ENCODE data around the gene EFHD1. TPM values are rescaled to one million over a fixed set of nuclear protein-coding genes. Genes with fewer than 3 reads are reported as not detected.

The EFHD1 gene
- total RNA-seq, 1 donor from 2014 or later = not detected

- TF ChIP-seq CTCF (IDR thresholded peaks at IDR 0.05) = no peak
- ChIA-PET POLR2A (no interaction called here), CTCF (no interaction called here)
- Mint-ChIP-seq H3K27me3 (no peaks in the 10 kb centered on the region), H3K36me3 (ENCODE audit: low read depth) (peaks cover 11% of the 10 kb centered on the region), H3K27ac (no peak overlapping the region), H3K4me3 (no peak overlapping the region), H3K4me1 (no peaks in the 10 kb centered on the region), H3K9me3 (no peaks in the 10 kb centered on the region)
- intact Hi-C loops (cut with micrococcal nuclease) = no loop called here
- no peak for ATAC-seq (ENCODE audit: low read depth)
- no peak for DNase-seq
Measured at GRCh38 chr2:232588680-232589585, 44.5 kb upstream of the EFHD1 start.

- CTCF ChIA-PET = no interaction called here
- intact Hi-C loops (cut with micrococcal nuclease) = no loop called here
- POLR2A ChIA-PET = no interaction called here
- H3K27me3 Mint-ChIP-seq = no peaks in the 10 kb centered on the region
- no peak overlapping the region for H3K27ac Mint-ChIP-seq
- no peaks in the 10 kb centered on the region for H3K36me3 Mint-ChIP-seq (ENCODE audit: low read depth)
- H3K4me3 Mint-ChIP-seq = no peak overlapping the region
- TF ChIP-seq CTCF (IDR thresholded peaks at IDR 0.05) = no peak
- peaks cover 3% of the 10 kb centered on the region for H3K9me3 Mint-ChIP-seq
- no peaks in the 10 kb centered on the region for H3K4me1 Mint-ChIP-seq
- no peak for DNase-seq
- ATAC-seq (ENCODE audit: low read depth) = no peak
Measured at GRCh38 chr2:232592772-232593395, 40.5 kb upstream of the EFHD1 start.

- ChIA-PET POLR2A (interaction anchor here (0.7 kb wide), 1 partner anchor 56 kb away, joined by 4 read pairs; no protein-coding TSS in a partner anchor), CTCF (no interaction called here)
- Mint-ChIP-seq H3K4me3 (no peak overlapping the region), H3K27me3 (no peaks in the 10 kb centered on the region), H3K27ac (no peak overlapping the region), H3K4me1 (no peaks in the 10 kb centered on the region), H3K9me3 (peaks cover 3% of the 10 kb centered on the region), H3K36me3 (ENCODE audit: low read depth) (no peaks in the 10 kb centered on the region)
- ATAC-seq (ENCODE audit: low read depth) = no peak
- intact Hi-C loops (cut with micrococcal nuclease) = no loop called here
- no peak for TF ChIP-seq CTCF (IDR thresholded peaks at IDR 0.05)
- no peak for DNase-seq
Measured at GRCh38 chr2:232593982-232594381, 39.4 kb upstream of the EFHD1 start.

GRCh38 chr2:232597362-232598079 is 35.9 kb upstream of the EFHD1 start:
- no peak for TF ChIP-seq CTCF (IDR thresholded peaks at IDR 0.05)
- intact Hi-C loops (cut with micrococcal nuclease) = no loop called here
- no peak overlapping the region for H3K27ac Mint-ChIP-seq
- ChIA-PET POLR2A (no interaction called here), CTCF (no interaction called here)
- no peak for ATAC-seq (ENCODE audit: low read depth)
- no peak overlapping the region for H3K4me3 Mint-ChIP-seq
- no peaks in the 10 kb centered on the region for H3K36me3 Mint-ChIP-seq (ENCODE audit: low read depth)
- H3K9me3 Mint-ChIP-seq = peaks cover 3% of the 10 kb centered on the region
- DNase-seq = no peak
- no peaks in the 10 kb centered on the region for H3K27me3 Mint-ChIP-seq
- H3K4me1 Mint-ChIP-seq = no peaks in the 10 kb centered on the region

- Mint-ChIP-seq H3K36me3 (ENCODE audit: low read depth) (no peaks in the 10 kb centered on the region), H3K27ac (no peak overlapping the region), H3K4me1 (no peaks in the 10 kb centered on the region), H3K27me3 (no peaks in the 10 kb centered on the region), H3K9me3 (peaks cover 3% of the 10 kb centered on the region), H3K4me3 (no peak overlapping the region)
- DNase-seq (no peak), ATAC-seq (ENCODE audit: low read depth) (no peak)
- no peak for TF ChIP-seq CTCF (IDR thresholded peaks at IDR 0.05)
- CTCF ChIA-PET = no interaction called here
- intact Hi-C loops (cut with micrococcal nuclease) = no loop called here
- POLR2A ChIA-PET = no interaction called here
Measured at GRCh38 chr2:232598293-232598692, 35.1 kb upstream of the EFHD1 start.

Data from activated B cell treated with CpG ODN at 0.5 μM for 24 hours (primary cell).